AML-193 (cell line): ENCODE measurements around the gene TMCO5A.
"Not testable (repeated sequence)": the region's sequence is repeated elsewhere in the genome, so short reads cannot be mapped to it uniquely, and the experiment has no call there.

ENCODE experiments used
- DNase-seq, 2 experiments: peaks; one replicate each; lab custom pipeline; 2025; lab: John Stamatoyannopoulos, UW

Gene TMCO5A

GRCh38 chr15:37934340-37934739 is at the start of gene TMCO5A:
Gene TMCO5A, plus strand, starts transcription at chr15:37934640. Its CDS starts 1,684 bp downstream, at chr15:37936324.
- DNase-seq = no peak

- DNase-seq = no peak
Observed at GRCh38 chr15:37885651-37886050, 48.8 kb upstream of the TMCO5A start.

DNA sequence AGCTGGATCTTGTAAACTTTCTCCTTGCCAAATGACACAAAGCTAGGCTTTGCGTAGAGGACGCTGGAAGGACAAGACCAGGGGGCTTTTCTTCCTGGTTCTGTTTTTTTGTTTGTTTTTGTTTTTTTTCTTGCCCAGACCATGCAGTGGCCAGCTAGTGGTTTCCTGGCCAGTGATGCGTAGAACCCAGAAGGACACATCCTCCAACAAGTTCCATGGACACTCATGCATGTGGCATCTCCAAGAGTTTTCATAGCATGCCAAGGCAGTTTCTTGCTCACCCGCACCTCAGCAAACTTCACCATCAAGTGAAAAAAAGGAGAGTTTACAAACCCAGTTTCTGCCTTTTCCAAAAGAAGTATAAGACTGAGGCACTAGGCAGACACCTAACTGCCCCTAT is 46.1 kb upstream of the TMCO5A start:
- DNase-seq = no peak

- peak; percentile 3 to 24 for DNase-seq
Observed at GRCh38 chr15:37891766-37892368, 42.6 kb upstream of the TMCO5A start.

GRCh38 chr15:37893309-37893708 is 41.1 kb upstream of the TMCO5A start:
- DNase-seq = no peak

GRCh38 chr15:37898362-37898761 is 36.1 kb upstream of the TMCO5A start:
- no peak for DNase-seq

DNA sequence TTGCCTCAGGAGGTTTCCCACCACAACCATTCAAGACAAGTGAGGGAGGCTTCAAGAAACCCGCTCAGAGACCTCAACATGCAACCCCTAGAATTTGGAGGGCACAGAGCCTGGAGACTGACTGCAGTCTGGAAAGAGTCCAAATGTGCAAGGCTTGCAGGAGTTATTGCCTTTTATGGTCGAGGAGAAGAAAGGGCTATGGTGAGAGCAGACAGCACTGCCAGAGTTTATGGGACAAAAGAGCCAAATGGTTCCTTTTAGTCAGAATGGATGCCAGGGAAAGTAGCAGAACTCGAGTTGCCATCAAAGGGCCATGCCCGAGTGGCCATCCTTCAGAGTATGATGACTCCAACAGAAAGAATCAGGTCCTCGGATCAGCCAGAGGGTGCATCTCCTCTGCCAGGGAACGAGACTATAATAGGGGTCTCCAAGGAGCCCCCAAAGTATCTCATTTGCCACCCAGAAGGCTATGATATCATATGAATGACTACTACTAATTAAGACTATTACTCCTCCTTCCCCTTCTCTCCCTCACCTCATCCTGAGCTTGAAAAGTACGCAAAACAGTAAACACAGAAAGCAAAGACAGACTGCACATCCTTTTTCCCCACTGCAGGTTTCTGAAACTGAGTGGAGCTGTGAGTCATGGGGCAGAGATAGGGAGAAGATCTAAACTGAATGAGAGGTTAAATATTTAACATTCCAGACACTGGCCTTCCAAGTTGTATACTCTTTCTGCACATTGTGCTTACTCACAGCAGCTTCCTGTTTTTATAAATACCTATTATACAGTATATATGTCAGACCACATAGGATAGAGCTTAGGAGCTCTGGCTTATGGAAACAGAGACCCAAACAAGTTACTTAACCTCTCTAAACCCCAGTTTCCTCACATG is 33.9 kb upstream of the TMCO5A start:
- DNase-seq = no peak

GRCh38 chr15:37902126-37902525 is 32.3 kb upstream of the TMCO5A start:
- no peak for DNase-seq

- DNase-seq = no peak
Observed at GRCh38 chr15:37903919-37904625, 30.4 kb upstream of the TMCO5A start.

DNA sequence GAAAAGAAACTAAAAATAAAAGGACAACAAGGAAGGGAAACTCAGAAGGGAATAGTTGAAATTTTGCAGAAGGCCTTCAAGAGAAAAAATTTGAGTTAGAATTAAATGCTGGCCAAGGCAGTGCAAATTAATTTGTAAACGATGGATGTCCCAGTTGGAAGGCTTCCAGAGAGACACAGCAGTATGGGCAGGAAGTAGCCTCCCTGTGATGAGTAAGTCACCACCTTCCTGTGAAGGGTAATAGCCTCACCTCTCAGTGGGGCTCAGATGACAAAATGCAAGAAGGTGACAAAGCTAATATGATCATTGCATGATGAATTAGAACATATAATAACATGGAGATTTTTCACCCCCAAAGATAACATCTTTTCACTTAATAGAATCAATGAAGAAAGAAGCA is 27.3 kb upstream of the TMCO5A start:
- DNase-seq = no peak

DNA sequence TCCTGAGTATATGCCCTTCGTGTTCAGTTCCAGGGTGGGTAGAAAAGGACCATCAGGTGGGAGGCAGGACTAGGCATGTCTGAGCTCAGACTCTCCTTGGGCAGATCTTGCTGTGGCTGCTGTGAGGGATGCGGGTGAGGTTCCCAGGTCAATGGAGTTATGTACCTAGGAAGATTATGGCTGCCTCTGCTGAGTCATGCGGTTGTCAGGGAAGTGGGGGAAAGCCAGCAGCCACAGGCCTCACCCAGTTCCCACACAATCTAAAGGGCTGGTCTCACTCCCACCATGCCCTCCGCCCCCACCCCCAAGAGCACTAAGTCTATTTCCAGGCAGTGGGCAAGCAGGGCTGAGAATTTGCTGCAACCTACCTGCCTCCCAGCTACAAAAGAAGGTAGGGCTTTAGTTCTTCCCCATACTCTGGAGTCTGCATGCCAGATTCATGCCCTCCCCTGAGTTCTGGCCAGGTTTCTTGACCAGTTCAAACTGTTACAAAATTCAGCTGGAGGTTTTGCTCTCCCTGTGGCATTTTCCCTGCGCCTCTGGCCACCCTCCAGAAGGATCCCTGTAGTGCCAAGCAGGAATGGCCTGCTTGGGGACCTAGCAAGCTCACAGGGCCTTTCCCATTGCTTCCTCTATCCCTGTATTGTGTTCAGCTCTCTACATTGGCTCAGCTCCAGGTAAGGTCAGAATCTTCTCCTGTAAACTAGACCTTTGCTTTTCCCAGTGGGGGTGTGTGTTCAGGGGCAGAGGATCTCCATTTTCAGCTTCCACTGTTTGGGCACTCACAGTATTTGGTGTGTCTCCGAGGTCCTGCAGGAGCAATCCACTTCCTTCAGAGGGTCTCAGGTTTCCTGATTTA is 12.7 kb upstream of the TMCO5A start:
- DNase-seq = no peak

- DNase-seq = no peak
Observed at GRCh38 chr15:37926136-37926535, 8.3 kb upstream of the TMCO5A start.

- DNase-seq = no peak
Observed at GRCh38 chr15:37929238-37929637, 5.2 kb upstream of the TMCO5A start.

DNA sequence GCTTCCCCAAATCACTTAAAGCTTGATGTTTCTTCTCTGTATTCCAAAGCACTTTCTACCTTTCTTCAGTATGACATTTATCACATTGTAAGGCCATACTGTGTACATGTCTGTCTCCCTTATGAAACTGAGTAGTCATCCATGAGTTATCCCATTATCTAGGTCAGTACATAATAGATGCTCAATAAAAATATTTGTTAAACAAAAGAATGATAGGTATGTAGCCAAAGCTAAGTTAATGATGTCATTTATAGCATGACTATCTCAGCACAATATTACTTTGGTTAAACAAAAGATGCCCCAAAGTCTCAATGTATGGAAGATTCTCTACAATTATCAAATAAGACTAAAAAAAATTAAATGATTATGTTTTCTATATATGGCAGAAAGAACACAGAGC is 3.1 kb upstream of the TMCO5A start:
- DNase-seq = no peak

DNA sequence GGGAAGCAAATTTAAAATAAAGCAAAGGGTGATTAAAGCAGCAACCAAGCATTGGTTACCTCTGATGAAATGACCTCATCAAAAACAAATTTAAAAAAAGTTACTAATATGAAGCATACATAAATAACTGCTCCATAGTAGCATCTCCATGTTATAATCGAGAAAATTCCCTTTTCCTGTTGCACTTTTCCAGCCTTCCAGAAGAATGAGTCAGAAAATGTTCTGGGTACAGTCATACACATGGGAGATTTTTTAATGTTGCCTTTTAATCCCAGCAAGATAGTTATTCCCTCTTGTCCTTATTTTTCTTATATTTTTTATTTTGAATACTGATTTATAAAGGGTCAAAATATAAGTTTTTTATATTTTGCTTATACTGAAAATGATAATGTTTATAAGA is 2.6 kb upstream of the TMCO5A start:
- DNase-seq = no peak

- DNase-seq = no peak
Observed at GRCh38 chr15:37932549-37932948, 1.9 kb upstream of the TMCO5A start.

DNA sequence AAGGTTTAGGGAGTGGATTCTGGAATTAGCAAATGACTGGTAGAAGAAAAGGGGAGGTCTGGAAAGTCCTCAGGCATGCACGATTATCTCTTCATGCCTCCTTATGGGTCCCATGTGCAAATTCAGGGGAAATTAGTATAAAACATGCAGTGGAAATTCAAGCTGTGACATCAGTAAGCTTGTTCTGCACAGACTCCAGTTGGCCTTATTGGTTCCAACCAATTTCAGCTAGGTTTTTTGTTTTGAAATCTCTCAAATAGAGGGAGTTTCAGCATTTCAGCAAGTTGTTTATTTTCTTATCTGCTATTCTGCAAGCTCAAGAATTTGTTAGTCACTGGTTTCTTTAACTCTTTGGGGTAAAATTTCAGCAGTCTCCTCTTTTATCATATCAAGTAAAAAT is 774 bp upstream of the TMCO5A start:
- no peak for DNase-seq

- no peak for DNase-seq
Observed at GRCh38 chr15:37940876-37941275, 6.4 kb downstream of the TMCO5A start.

- no peak for DNase-seq
Observed at GRCh38 chr15:37941779-37942178, 7.3 kb downstream of the TMCO5A start.

DNA sequence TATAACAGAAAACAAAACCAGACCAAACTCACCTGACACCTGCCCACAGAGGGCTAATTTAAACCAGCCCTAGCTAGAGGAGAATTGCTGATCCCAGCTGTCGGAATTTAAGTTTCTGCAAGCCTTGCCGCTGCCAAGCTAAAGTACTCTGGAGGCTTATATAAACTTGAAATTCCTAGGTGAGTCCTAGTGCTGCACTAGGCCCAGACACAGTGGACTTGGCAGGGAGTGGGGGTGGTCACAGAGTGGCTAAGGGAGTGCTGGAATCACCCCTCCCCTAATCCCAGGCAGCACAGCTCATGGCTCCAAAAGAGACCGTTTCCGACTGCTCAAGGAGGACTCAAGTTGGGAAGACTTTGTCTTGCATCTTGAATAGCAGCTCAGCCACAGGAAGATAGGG is 17.6 kb downstream of the TMCO5A start:
- no peak for DNase-seq

GRCh38 chr15:37960742-37961141 is 26.3 kb downstream of the TMCO5A start:
- DNase-seq = not testable (repeated sequence)

DNA sequence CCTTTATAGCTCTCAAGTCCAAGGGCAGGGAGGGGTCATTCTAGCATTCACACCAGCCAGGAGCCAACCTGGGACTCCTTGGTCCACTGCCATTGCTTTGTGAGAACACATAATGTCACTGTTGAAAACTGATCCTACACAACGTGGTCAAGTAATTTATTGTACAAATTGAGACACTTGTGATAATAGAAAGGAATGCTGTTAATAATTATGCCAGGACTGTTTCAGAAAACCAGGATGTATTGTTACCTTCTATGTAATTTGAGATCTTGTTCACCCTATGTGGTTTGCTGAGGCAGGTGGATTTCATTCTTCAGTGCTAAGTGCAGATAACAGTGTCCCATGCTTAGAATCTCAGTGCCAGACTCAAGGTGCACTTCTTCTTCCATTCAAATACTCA is 33.3 kb downstream of the TMCO5A start:
- DNase-seq = no peak
